Right lobe of liver (tissue), 6 donors: ENCODE data around the gene UBXN4. TPM values are rescaled to one million over a fixed set of nuclear protein-coding genes. Genes with fewer than 3 reads are reported as not detected.

ENCODE experiments used
- ATAC-seq, 4 donors: fragments of 200-7000 bp; cut with Tn5 transposase; one replicate each; pipeline ENCODE4 v1.9.1; 2020; ENCODE audit warnings: mild to moderate bottlenecking in 4 of 4, moderate library complexity in 4 of 4
- DNase-seq, 3 donors: peaks; one replicate each; pipeline ENCODE4 v3.0.0-alpha.2; 2020
- H3K27ac ChIP-seq, 3 donors: fragments of 200-600 bp; one replicate each; pipeline ENCODE4 v1.8.0; 2022
- H3K27me3 ChIP-seq, 2 donors: fragments of 200-600 bp; one replicate each; pipeline ENCODE4 v1.8.0; 2022
- H3K36me3 ChIP-seq, 4 donors: fragments of 200-600 bp; sonication (generic) in 1 of 4; one replicate each; pipeline versions ENCODE4 v1.5.1 to v1.8.0; 2017 to 2022; ENCODE audit warnings: control low read depth in 1 of 4
- H3K4me1 ChIP-seq, 4 donors: fragments of 200-600 bp; sonication (generic) in 1 of 4; one replicate each; pipeline versions ENCODE4 v1.5.1 to v1.8.0; 2017 to 2022; ENCODE audit warnings: control low read depth in 1 of 4
- H3K4me3 ChIP-seq, 3 donors: fragments of 200-600 bp; one replicate each; pipeline ENCODE4 v1.8.0; 2022
- H3K9me3 ChIP-seq, 4 donors: fragments of 200-600 bp; sonication (generic) in 1 of 4; one replicate each; pipeline versions ENCODE4 v1.5.1 to v1.8.0; 2017 to 2022; ENCODE audit warnings: control low read depth in 1 of 4
- CTCF ChIP-seq, 4 donors: fragments of 200-600 bp in 3 of 4; fragments of 450-650 bp in 1 of 4; IDR thresholded peaks; one replicate each; pipeline versions ENCODE4 v1.5.1 to v1.8.0; 2016 to 2022; ENCODE audit warnings: antibody characterized with exemption in 4 of 4, mild to moderate bottlenecking in 2 of 4
- POLR2A ChIP-seq: fragments of 450-650 bp; IDR thresholded peaks from one replicate; pipeline ENCODE4 v1.6.1; 2017; ENCODE audit warnings: antibody characterized with exemption, mild to moderate bottlenecking
- WGBS: methylation state at CpG from one replicate; pipeline ENCODE4 v1.1.6; 2018; ENCODE audit warnings: low coverage, low lambda C conversion rate; ENCODE audit not compliant: insufficient coverage; ENCODE audit errors: missing lambda C conversion rate; 5-methylcytosine and 5-hydroxymethylcytosine counted together
- intact Hi-C, 2 donors: fragments of 100-400 bp; cut with DNase I; formaldehyde crosslinking; loops; one replicate each; pipeline versions ENCODE4 v1.11.2 to v1.14.1; 2022
- total RNA-seq, 6 experiments: library from RNA; depleted of rRNA in 2 of 6; stranded (reverse); fragments of >200 nt in 2 of 6; fragmentation: NEBNext Ultra II Directional in 3 of 6; extraction: Animal tissue kit (Norgen Biotek cat#: 25700) in 3 of 6; gene quantifications; one replicate each; pipeline versions ENCODE4 v1.1.0 to v1.2.4, GENCODE V29; 2016 to 2023
- donor health status: DM: no; HTN: yes; CAD: no.
- donor health status: DM: no; HTN: no; CAD: no.
- donor health status: DM: no; HTN: no; CAD: no.
- donor health status: DM: no; HTN: yes; CAD: no.
- donor health status: DM: no; HTN: yes; CAD: no.

Gene UBXN4
- total RNA-seq, 6 experiments from 2014 or later = 49.4 to 78.2 (median 62.5) TPM

- H3K27ac ChIP-seq = no peak overlapping the region
- 71% methylated on average over 3 of the region's 3 CpGs for WGBS
- no peak for DNase-seq
- ATAC-seq = no peak
- intact Hi-C loops = no loop called here
- no peaks in the 10 kb centered on the region for H3K36me3 ChIP-seq
- no peaks in the 10 kb centered on the region for H3K4me1 ChIP-seq
- no peaks in the 10 kb centered on the region for H3K27me3 ChIP-seq
- H3K9me3 ChIP-seq = no peaks in the 10 kb centered on the region
- no peak for TF ChIP-seq CTCF (IDR thresholded peaks at IDR 0.05)
- no peak for TF ChIP-seq POLR2A
- H3K4me3 ChIP-seq = no peak overlapping the region
Measured at GRCh38 chr2:135815269-135815668, 73.6 kb downstream of the UBXN4 start.

DNA sequence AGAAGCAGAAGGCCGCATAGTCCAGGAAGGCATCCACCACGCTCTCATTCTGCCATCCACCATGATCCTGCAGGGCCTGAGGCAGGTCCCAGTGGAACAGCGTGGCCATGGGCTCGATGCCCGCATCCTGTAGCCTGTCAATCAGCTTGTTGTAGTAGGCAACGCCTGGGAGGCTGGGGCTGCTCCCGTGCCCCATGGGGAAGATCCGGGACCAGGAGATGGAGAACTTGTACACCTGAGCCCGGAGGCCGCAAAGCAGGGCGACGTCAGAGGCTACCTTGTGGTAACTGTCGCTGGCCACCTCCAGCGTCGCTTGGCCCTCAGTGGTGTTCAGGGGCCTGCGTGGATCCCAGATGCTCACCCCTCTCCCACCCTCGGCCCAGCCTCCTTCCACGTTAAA is 75.8 kb downstream of the UBXN4 start:
- ATAC-seq = no peak
- DNase-seq = no peak
- TF ChIP-seq CTCF (IDR thresholded peaks at IDR 0.05) = no peak
- TF ChIP-seq POLR2A = no peak
- Histone ChIP-seq H3K27ac (no peak overlapping the region), H3K4me3 (no peak overlapping the region), H3K4me1 (no peaks in the 10 kb centered on the region), H3K27me3 (no peaks in the 10 kb centered on the region), H3K36me3 (no peaks in the 10 kb centered on the region), H3K9me3 (no peaks in the 10 kb centered on the region)
- WGBS = no CpG with 5 or more reads among the region's 18 CpGs
- intact Hi-C loops = no loop called here

GRCh38 chr2:135817951-135818350 is 76.3 kb downstream of the UBXN4 start:
- 64% methylated on average over 4 of the region's 4 CpGs for WGBS
- Histone ChIP-seq H3K36me3 (no peaks in the 10 kb centered on the region), H3K4me3 (no peak overlapping the region), H3K27ac (no peak overlapping the region), H3K27me3 (no peaks in the 10 kb centered on the region), H3K4me1 (no peaks in the 10 kb centered on the region), H3K9me3 (no peaks in the 10 kb centered on the region)
- intact Hi-C loops = no loop called here
- TF ChIP-seq CTCF (IDR thresholded peaks at IDR 0.05) (no peak), POLR2A (no peak)
- DNase-seq (no peak), ATAC-seq (no peak)

- Histone ChIP-seq H3K4me1 (no peaks in the 10 kb centered on the region), H3K27me3 (no peaks in the 10 kb centered on the region), H3K9me3 (no peaks in the 10 kb centered on the region), H3K36me3 (no peaks in the 10 kb centered on the region), H3K27ac (no peak overlapping the region), H3K4me3 (no peak overlapping the region)
- intact Hi-C loops = no loop called here
- WGBS = 24% methylated on average over 4 of the region's 8 CpGs
- DNase-seq = no peak
- ATAC-seq = no peak
- TF ChIP-seq POLR2A = no peak
- TF ChIP-seq CTCF (IDR thresholded peaks at IDR 0.05) = peak in 1 of 4 donors; percentile 3
Measured at GRCh38 chr2:135818937-135819610, 77.4 kb downstream of the UBXN4 start.
